Myocyte (in vitro differentiated cells): ENCODE data around the gene CHST10. TPM values are rescaled to one million over a fixed set of nuclear protein-coding genes. Genes with fewer than 3 reads are reported as not detected.

Experiments used
- DNase-seq: peaks from one replicate; pipeline ENCODE4 v3.0.0-alpha.2; 2012; ENCODE audit warnings: low read depth
- total RNA-seq: library from RNA; depleted of rRNA; stranded (reverse); fragments of >200 nt; gene quantifications from 2 replicates; pipeline ENCODE4 v1.2.3, GENCODE V29; 2014

Gene CHST10
- total RNA-seq, 1 donor from 2014 or later = 8.7 TPM

DNA sequence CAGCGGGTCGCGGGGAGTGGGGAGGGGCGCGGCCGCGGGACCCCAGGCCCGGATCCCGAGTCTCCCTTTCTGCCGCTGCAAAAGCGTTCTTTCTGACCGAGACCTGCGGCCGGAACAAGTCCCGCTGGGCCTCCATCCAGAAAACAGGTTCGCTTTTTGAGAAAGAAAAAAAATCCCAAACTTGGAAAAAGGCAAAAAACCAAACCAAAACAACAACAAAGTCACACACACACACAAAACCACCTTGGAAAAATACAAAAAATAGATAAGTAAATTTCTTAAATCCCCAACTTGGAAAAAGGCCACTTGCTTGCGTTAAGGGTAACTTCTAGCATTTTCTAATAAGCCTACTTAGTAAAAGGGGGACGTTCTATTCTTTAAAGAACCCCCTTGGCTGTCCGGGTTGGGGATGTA, 250 bp upstream of the CHST10 start:
- no peak for DNase-seq

DNA sequence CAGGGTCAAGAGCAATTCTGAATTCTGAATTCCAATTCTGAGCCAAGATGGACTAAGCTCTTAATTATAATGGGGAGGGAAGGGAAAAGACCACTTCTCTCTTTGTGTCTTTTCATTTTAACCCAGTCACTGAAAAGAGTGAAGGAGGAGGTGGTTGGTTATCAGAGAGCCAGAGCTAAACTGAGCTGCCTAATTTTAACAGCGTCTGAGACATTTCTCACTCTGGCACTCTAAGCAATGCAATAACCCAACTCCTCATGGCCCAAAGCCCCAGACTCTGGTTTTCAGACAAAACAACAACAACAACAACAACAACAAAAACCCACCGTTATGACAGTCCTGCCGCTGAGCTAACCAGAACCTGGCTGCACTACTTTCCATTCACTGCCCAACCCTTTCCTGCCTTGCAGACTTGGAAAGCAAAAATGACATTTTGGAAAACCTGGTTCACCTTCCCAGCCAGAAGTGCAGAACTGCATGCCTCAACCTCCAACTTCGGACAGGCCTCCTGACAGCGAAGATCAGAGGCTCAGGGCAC, 1.0 kb downstream of the CHST10 start:
- no peak for DNase-seq

DNA sequence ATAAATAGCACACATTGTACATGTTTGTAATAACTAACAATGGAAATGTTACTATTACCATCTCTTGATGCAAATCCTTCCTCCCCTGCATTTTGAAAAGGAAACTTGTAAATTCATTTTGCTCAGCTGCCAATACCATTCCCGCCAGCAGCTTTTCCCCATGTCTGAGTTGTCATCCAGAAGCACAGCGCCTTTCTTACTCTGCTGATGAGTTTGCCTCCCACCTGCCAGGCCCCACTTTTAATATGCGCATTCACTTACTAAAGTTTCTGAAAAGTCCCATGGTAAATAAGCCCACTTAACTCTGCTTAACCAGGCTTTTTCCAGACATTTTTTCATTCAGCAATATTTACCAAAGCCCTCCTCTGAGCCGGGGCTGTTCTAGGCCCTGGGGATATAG, 3.9 kb downstream of the CHST10 start:
- no peak for DNase-seq

DNA sequence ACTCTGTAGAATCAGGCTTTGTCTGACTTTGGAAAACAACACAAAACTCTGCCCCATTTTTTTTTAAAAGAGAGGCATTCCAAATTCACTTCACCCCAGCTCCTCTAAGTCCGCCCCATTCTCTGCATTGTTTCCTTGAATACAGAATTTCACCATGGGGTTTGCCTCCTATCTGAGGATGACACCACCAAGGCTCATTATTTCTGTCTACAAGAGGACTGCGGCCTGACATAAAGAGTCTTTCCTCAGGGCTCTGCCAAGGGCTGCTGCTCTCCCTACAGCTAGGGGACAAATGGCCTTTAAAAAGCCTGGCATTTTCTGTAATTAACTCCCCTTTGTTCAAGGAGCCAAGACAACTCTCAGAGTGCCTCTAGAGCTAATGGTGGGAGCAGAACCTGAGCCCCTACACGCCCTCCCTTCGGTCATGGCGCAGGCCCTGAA, 4.6 kb downstream of the CHST10 start:
- DNase-seq = no peak

DNA sequence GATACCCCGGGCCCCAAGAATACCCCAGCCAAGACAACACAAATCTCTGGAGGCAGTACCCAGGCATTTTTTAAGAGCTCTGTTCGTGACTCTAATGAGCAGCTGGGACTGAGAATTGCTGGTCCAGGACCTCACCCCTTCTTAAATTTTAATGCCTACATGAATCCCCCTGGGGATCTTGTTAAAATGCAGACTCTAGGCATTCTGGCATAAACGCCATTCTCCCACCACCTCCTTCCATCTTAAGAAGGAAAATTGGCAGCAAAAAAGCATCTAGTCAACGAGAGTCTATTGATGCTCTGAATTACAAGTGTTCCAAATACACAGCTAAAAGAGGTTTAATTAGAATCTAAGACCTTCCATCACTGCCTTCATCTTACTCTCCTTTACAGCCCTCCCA, 5.0 kb downstream of the CHST10 start:
- no peak for DNase-seq

DNA sequence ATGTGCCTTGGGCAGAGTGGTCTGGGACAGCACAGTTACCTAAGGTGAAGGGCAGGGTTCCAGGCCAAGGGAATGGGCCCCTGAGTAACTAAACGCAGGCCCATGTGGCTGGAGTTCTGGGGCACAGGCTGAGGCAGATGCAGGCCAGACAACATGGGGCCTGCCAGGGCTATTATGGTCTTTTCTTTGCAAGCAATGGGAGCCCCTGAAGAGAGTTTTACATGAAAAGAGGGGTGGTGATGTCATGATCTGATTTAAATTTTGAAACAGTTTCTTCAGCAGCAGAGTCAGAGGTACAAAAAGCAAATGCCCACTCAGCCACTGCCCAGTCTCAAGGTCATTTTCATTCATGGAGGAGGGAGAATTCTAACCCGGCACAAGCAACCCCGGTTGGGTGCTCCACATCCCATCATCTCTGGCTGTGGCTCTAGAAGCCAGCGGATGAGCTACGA, 5.6 kb downstream of the CHST10 start:
- no peak for DNase-seq

DNA sequence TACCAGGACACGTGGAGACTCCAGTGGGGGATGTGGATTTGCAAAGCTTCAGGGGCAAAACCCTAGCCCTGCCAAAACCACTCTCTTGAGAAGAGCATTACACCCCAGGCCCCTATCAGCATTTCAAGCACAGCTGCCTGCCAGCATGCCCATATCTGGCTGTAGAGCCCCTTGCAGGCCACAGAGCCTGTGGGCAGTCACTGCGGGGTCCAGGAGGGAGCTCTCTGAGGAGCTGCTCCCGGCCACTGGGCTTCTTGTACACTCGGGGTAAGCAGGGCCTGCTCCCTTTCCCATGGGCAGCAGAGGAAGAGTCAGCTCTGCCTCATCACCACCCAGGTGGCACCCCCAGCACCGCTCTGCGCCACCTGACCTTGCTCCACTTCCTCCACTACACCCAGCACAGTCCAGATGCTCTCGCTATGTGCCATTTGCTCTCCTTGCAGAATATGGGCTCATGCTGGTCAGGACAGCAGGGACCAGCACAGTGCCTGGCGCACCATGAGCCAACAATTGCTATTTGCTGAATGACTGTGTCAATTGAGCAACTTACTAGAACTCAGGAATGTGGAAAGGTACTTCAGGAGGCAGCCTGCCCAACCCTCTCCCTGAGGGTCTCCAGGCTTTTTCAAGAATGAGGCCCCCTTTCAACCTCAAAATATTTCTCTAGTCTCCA, 7.4 kb downstream of the CHST10 start:
- no peak for DNase-seq

DNA sequence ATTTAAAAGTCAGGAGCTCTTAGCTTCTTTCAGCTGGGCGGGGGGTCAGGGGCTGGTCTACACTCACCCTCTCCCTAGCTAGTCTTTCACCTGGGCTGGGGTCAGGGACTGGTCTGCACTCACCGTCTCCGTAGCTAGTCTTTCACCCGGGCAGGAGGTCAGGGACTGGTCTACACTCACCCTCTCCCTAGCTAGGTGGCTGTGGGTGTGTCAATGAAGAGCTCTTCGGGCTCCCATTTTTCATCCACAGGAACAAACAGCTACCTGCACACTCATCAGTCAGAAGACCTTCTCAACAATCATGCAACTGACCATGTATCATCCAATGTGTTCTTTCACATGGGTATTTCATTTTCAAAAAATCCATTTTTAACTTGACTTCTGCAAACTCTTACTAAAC, 8.0 kb downstream of the CHST10 start:
- DNase-seq = no peak

DNA sequence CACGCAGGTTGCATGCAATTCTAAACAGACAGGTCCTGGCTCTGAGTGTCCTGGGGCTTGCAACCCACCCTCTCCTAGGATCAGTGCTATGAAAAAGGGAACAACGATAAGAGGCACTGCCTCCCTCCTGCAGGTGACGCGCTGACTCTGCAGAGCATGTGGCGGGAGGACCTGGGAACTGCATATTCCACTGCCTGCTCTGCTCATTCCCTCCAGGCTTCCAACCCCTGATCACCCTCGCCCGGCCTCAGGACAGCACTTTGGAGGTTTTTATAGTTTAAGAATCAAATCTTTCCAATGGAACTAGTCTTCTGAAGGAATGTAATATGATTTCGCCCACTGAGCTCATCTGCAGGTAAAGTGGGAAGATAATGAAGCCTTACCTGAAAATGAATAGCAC, 8.5 kb downstream of the CHST10 start:
- DNase-seq = no peak

DNA sequence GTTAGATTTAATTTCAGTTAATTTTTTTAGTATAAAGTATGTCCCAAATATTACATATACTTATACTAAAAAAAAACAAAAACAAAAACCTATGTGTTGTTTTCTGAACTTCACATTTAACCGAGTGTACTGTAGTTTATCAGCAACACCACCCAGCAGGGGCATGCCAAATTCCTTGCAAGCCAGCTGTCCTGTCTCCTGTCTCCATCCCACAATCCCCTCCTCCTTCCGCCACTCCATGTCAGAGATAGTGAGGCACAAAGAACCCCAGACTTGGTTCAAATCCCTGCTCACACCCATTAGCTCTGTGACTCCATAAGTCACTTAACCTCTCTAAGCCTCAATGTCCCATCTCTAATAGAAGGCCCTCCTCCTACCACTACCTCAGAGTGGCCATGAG, 9.4 kb downstream of the CHST10 start:
- peak; percentile 27 for DNase-seq

DNA sequence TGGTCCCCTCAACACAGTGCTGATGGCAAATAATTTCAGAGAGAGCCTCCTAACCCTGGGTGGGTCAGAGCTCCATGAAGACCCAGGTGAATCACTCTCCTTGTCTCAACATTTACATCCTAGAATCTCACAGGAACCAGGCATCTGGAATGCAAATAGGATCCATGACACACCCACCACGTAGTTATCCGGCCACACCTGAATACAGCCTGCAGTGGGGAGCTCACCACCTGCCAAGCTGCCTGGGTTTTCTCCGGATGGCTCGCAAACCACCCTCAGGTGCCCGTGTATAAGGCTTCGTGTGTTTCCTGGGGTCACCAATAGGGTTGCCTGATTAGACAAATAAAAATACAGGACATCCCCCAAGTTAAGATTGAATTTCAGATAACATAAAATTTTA, 9.9 kb downstream of the CHST10 start:
- no peak for DNase-seq

DNA sequence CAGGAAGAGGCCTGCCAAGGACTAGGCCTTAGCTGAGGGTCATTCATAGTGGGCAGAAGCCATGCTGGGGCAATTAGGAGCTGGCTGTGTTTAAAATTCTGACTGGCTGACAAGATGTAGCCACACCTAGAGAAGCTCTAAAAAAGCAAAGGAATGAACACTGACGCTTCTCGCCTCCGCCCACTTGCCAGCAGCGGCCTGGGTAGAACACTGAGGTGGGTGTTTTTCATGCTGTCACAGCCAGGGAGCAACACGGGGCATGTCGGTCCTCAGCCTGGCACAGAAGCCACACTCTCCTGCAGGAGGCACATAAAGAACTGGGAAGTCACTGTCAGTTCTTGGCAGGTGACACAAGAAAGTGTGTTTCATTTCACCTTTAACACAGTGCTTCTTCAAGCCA, 10.4 kb downstream of the CHST10 start:
- no peak for DNase-seq

DNA sequence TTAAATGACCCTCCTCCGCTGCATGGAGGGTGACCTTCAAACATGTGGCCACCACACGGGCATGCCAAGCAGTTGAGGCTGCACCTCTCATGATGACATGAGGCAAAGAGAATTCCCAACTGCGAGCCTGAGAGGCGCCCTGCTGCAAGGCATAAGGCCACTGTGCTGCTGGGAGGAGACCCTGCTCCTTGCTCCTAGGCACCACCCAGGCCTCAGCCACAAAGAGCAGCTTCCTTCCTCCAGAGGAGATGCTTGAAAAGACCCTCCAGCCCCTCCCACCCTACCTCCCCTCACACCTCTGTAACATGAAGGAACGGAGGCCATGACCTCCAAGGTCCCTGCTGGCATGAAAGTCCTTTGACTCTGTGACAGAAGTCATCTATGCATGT, 11.4 kb downstream of the CHST10 start:
- DNase-seq = no peak

DNA sequence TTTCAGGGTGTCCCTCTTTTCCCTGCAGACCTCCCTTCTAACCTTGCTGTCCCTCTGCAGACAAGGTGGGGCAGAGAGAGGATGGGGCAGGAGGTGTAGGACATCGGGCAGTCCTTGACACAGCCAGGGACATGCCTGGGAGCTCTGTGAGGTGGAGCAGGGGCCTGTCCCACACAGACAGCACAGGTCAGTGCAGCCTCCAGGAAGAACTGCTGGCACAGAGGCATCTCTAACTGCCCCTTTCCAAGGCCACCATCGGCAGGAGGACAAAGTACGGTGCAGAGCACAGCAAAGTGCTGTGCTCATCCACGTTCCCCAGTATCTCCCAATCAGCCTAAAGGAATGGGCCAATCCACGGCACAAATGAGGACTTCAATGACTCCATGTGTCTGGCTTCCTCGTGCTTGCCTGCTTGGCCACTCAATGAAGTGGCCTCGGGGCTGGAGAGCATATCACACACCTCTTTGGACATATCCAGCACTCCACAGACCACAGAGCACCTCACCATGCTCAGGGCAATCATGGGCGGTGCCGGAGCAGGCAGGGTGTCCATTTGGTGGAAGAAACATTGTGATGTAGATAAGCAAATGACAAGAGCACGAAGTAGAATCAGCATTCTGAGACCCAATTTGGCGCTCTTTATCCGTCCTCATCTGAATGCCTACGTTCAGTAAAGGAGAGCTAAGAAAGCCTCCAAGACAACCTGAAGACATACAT, 11.9 kb downstream of the CHST10 start:
- no peak for DNase-seq

DNA sequence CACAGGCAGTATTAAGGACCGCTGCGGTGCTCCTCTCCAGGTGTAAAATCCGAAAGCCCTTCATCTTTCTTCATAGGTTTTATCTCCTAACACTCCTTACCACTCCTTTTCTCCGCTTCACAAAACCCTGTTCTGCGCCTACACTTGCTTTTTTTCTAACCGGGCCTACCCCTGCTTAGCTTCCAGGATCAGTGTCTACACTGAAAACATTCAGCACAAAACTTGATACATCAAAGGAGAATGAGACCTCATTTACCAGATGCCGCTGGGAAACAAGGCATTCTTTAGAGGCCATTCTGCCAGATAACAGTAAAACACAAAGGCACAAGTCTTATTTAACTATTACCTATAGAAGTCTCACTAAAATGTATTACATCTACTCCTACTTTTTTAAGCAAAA, 13.1 kb downstream of the CHST10 start:
- DNase-seq = no peak

DNA sequence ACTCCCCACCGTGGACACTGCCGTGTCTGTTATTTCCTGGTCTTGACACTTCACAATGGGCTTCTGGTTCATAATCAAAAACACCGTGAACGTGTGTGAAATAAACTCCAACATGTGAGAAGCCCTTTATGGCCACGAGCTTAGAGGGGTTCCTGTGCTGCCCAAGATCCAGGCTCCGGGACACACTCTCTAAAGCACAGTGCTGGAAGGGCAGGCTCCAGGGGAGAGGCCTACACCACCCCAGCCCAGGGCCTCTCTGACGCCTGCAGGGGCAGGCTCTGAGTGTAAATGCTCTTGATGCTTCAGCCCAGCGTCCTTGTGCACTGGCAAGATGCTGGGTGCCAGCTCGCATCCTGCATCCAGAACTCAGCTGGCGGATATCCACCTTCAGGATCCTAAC, 13.7 kb downstream of the CHST10 start:
- DNase-seq = no peak

DNA sequence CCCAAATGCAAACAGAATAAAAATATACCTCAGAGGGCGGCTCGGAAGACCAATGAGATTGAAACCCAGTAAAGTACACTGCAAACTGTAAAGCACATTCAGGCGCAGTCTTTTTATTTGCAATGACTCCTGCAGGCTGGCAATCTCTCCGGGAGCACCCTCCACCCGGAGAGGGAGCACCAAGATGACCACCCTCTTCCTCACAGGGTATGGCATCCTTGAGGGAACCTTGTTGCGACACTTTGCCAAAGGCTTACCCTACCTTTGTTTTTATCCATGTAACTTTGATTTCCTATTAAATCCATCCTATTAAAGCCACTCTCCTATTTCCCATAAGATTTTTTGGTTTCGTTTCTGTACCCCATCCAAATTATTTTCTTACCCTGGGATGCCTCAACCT, 16.2 kb downstream of the CHST10 start:
- DNase-seq = no peak

DNA sequence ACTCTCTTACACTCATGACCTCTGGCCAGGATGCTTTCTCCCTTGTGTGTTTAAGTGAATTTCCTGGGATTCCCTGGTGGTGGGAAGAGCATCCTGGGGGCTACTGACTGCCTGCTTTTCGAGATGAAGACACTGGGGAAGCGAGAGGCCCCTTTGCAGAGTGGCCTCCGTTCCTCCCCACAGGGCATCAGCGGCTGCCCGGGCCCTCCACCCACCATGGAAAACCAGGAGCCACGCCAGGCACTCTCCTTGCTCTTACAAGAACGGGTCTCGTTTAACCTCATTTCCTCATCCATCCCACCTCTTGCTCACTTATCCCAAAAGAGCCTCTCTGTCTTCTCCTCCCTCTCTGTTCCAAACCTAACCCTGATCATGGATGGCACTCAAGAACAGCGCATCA, 17.8 kb downstream of the CHST10 start:
- no peak for DNase-seq

DNA sequence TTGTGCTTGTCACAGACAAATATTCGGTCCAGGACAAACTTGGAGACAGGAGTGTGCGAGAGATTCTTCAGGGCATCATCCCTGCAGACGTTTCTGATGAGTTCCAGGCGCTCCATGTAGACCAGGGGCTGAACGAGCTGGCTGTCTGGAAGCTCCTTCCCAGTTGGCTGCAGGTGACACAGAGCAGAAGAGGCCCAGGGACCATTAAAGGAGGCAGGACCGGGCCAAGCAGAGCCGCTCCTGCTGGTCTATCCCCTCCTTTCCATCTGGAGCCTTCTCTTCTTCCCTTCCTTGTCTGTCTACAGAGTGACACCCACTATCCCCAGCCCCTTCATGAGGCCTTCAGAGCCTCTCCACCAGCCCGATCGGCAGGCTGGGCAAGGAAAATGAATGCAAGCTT, 19.5 kb downstream of the CHST10 start:
- DNase-seq = no peak

DNA sequence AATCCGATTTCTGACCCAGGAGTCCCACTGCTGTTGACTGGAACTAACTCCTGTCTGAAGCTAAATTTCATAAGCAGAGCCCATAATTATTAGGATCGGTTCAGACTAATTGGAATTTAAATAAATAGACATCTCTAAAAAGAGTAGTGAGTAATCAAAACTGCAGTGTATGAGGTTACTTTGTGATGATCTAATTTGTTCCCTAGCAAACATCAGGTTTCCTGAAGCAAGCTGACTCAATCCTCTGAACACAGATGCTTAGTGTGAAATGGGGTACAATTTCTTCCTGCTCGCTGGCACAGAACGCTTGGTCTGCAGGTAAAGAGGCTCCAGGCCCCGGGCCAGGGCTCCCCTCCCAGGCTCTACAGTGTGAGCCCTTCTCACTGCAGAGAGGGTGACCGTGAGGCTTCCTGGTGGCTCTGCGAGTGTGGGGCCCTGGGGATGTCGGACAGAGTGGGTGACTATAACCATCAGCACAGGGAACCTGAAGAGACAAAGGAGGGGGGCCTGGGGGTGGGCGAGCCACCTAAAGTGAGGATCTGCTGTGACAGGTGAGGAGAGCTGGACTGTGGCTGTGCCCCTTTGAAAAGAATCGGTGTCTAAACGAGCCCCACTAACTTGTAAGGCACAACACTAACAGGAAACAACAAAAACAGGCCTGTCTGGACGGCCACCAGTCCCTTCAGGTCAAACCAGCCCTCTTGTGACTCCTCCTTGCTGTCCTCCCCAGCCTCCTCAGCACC, 20.2 kb downstream of the CHST10 start:
- no peak for DNase-seq

DNA sequence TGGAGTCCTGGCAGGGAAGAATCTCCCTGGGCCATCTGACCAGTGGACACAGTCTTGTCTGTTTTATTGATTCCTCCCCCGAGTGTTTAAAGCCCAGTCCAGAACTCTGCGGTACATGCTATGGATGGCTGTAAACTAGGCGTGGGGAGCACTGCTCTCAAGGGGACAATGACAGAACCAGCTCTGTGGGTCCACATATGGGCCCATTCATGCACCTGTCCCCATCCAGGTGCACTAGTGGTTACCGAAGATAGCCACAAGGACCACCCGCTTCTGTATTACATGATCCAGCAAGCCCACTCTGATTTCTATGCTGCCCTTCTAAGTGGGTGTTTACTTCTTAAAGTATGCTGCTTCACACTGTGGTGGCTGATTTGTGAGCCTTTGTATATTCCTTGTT, 21.0 kb downstream of the CHST10 start:
- DNase-seq = no peak
